Measurements from ENCODE around the gene ZFP36L2. TPM values are rescaled to one million over a fixed set of nuclear protein-coding genes. Genes with fewer than 3 reads are reported as not detected.

ZFP36L2 gene
- total RNA-seq, 4 donors from 2014 or later: 81.7 to 117 (median 85.7) TPM

GRCh38 chr2:43207553-43208300 is 18.7 kb downstream of the ZFP36L2 start:
- Histone ChIP-seq H3K27me3 (peaks cover 0 to 3% (median 0%) of the 10 kb centered on the region in 4 donors), H3K4me1 (peaks cover 5 to 17% (median 15%) of the 10 kb centered on the region in 4 donors), H3K4me3 (no peak overlapping the region), H3K36me3 (no peaks in the 10 kb centered on the region), H3K9me3 (no peaks in the 10 kb centered on the region), H3K27ac (replicated peaks in 1 of 4) (no peak overlapping the region)
- no peak for TF ChIP-seq POLR2AphosphoS5 (IDR thresholded peaks at IDR 0.05)
- TF ChIP-seq POLR2A (IDR thresholded peaks at IDR 0.05; ENCODE audit: low read depth): no peak
- TF ChIP-seq CTCF (IDR thresholded peaks at IDR 0.05): no peak
- TF ChIP-seq EP300 (IDR thresholded peaks at IDR 0.05): no peak
- 79% methylated on average over 8 of the region's 9 CpGs for WGBS
- no peak for DNase-seq (ENCODE audit: extremely low spot score)
- intact Hi-C loops (cut with DNase I): no loop called here

- no peak for DNase-seq (ENCODE audit: extremely low spot score)
- H3K9me3 ChIP-seq: no peaks in the 10 kb centered on the region
- H3K4me3 ChIP-seq: no peak overlapping the region
- TF ChIP-seq POLR2AphosphoS5 (IDR thresholded peaks at IDR 0.05): no peak
- no peak for TF ChIP-seq EP300 (IDR thresholded peaks at IDR 0.05)
- TF ChIP-seq CTCF (IDR thresholded peaks at IDR 0.05): no peak
- TF ChIP-seq POLR2A (IDR thresholded peaks at IDR 0.05; ENCODE audit: low read depth): no peak
- H3K36me3 ChIP-seq: no peaks in the 10 kb centered on the region
- H3K4me1 ChIP-seq: peaks cover 5 to 17% (median 15%) of the 10 kb centered on the region in 4 donors
- H3K27me3 ChIP-seq: peaks cover 0 to 3% (median 0%) of the 10 kb centered on the region in 4 donors
- H3K27ac ChIP-seq (replicated peaks in 1 of 4): no peak overlapping the region
- intact Hi-C loops (cut with DNase I): no loop called here
- 95% methylated on average over 5 of the region's 7 CpGs for WGBS
These were observed 19.8 kb downstream of the ZFP36L2 start for GRCh38 chr2:43206602-43207001.

GRCh38 chr2:43203373-43203772 is 23.0 kb downstream of the ZFP36L2 start:
- Histone ChIP-seq H3K4me3 (no peak overlapping the region), H3K27me3 (no peaks in the 10 kb centered on the region), H3K4me1 (no peaks in the 10 kb centered on the region), H3K9me3 (no peaks in the 10 kb centered on the region), H3K27ac (replicated peaks in 1 of 4) (no peak overlapping the region), H3K36me3 (no peaks in the 10 kb centered on the region)
- 94% methylated on average over 11 of the region's 11 CpGs for WGBS
- intact Hi-C loops (cut with DNase I): no loop called here
- DNase-seq (ENCODE audit: extremely low spot score): no peak
- TF ChIP-seq CTCF (IDR thresholded peaks at IDR 0.05) (no peak), POLR2A (IDR thresholded peaks at IDR 0.05; ENCODE audit: low read depth) (no peak), POLR2AphosphoS5 (IDR thresholded peaks at IDR 0.05) (no peak), EP300 (IDR thresholded peaks at IDR 0.05) (no peak)

- WGBS: 48% methylated on average over 2 of the region's 2 CpGs
- TF ChIP-seq POLR2A (IDR thresholded peaks at IDR 0.05; ENCODE audit: low read depth): no peak
- TF ChIP-seq CTCF (IDR thresholded peaks at IDR 0.05): no peak
- no peak for TF ChIP-seq EP300 (IDR thresholded peaks at IDR 0.05)
- TF ChIP-seq POLR2AphosphoS5 (IDR thresholded peaks at IDR 0.05): no peak
- no peak for DNase-seq (ENCODE audit: extremely low spot score)
- no peaks in the 10 kb centered on the region for H3K4me1 ChIP-seq
- no peaks in the 10 kb centered on the region for H3K36me3 ChIP-seq
- intact Hi-C loops (cut with DNase I): no loop called here
- H3K9me3 ChIP-seq: no peaks in the 10 kb centered on the region
- H3K4me3 ChIP-seq: no peak overlapping the region
- H3K27ac ChIP-seq (replicated peaks in 1 of 4): no peak overlapping the region
- no peaks in the 10 kb centered on the region for H3K27me3 ChIP-seq
These were observed 24.1 kb downstream of the ZFP36L2 start for GRCh38 chr2:43202289-43202688.
